GM20000 (cell line): Measurements from ENCODE around the gene NRDE2.

Source experiments
- DNase-seq: peaks from one replicate; pipeline ENCODE4 v3.0.0; 2012; ENCODE audit warnings: low spot score
- CTCF ChIP-seq: IDR thresholded peaks from 2 replicates; pipeline ENCODE4 v1.5.1; 2012; ENCODE audit warnings: mild to moderate bottlenecking, control low read depth; ENCODE audit errors: extremely low read depth, missing control alignments

The NRDE2 gene

GRCh38 chr14:90304502-90304901, 27.2 kb downstream of the NRDE2 start:
- no peak for DNase-seq
- no peak for TF ChIP-seq CTCF

- TF ChIP-seq CTCF, result no peak
- DNase-seq, result no peak
Measured at GRCh38 chr14:90303473-90303872, 28.3 kb downstream of the NRDE2 start.

- DNase-seq, result no peak
- no peak for TF ChIP-seq CTCF
Measured at GRCh38 chr14:90302529-90303303, 29.0 kb downstream of the NRDE2 start.

GRCh38 chr14:90301668-90302090, 30.1 kb downstream of the NRDE2 start:
- TF ChIP-seq CTCF, result no peak
- peak; percentile 34 for DNase-seq

GRCh38 chr14:90301122-90301521, 30.6 kb downstream of the NRDE2 start:
- DNase-seq, result no peak
- no peak for TF ChIP-seq CTCF

GRCh38 chr14:90300611-90301047, 31.1 kb downstream of the NRDE2 start:
- no peak for DNase-seq

More at GRCh38 chr14:90300611-90301047, 31.1 kb downstream of the NRDE2 start:
- no peak for TF ChIP-seq CTCF
